Endothelial cell (in vitro differentiated cells): ENCODE measurements around the gene FKBP8. TPM values are rescaled to one million over a fixed set of nuclear protein-coding genes. Genes with fewer than 3 reads are reported as not detected.
"Not testable (repeated sequence)": the region's sequence is repeated elsewhere in the genome, so short reads cannot be mapped to it uniquely, and the experiment has no call there.

ENCODE experiments used
- DNase-seq: peaks from one replicate; pipeline ENCODE4 v3.0.0; 2021; ENCODE audit warnings: low spot score
- H3K27ac Mint-ChIP-seq: one replicate; pipeline ENCODE4 v1.8.0; 2021; ENCODE audit warnings: mixed read lengths, inconsistent platforms; ENCODE audit not compliant: unreplicated experiment
- H3K27me3 Mint-ChIP-seq: one replicate; pipeline ENCODE4 v1.8.0; 2021; ENCODE audit warnings: mild to moderate bottlenecking, moderate library complexity, mixed read lengths, inconsistent platforms; ENCODE audit not compliant: unreplicated experiment
- H3K36me3 Mint-ChIP-seq: one replicate; pipeline ENCODE4 v1.8.0; 2021; ENCODE audit warnings: mild to moderate bottlenecking, low read depth, mixed read lengths, inconsistent platforms; ENCODE audit not compliant: unreplicated experiment
- H3K4me1 Mint-ChIP-seq: one replicate; pipeline ENCODE4 v1.8.0; 2021; ENCODE audit warnings: mild to moderate bottlenecking, mixed read lengths, inconsistent platforms; ENCODE audit not compliant: unreplicated experiment
- H3K4me3 Mint-ChIP-seq: one replicate; pipeline ENCODE4 v1.8.0; 2021; ENCODE audit warnings: mild to moderate bottlenecking, mixed read lengths, inconsistent platforms; ENCODE audit not compliant: unreplicated experiment
- H3K9me3 Mint-ChIP-seq: one replicate; pipeline ENCODE4 v1.8.0; 2021; ENCODE audit warnings: mixed read lengths, inconsistent platforms; ENCODE audit not compliant: unreplicated experiment
- CTCF ChIP-seq: fragments of 200-600 bp; sonication (generic); IDR thresholded peaks from one replicate; pipeline ENCODE4 v1.5.0; 2021; ENCODE audit warnings: antibody characterized with exemption; ENCODE audit not compliant: unreplicated experiment
- total RNA-seq: library from RNA; stranded (reverse); fragmentation: NEBNext Ultra II Directional; extraction: Animal tissue kit (Norgen Biotek cat#: 25700); gene quantifications from one replicate; pipeline ENCODE4 v1.2.1, GENCODE V29; 2021; ENCODE audit not compliant: unreplicated experiment

The FKBP8 gene
- total RNA-seq, 1 donor from 2014 or later, result 229 TPM

GRCh38 chr19:18529782-18530181, 13.6 kb downstream of the FKBP8 start:
- no peak for DNase-seq
- Mint-ChIP-seq H3K9me3 (no peaks in the 10 kb centered on the region), H3K27ac (no peak overlapping the region), H3K36me3 (peaks cover 3% of the 10 kb centered on the region), H3K4me3 (no peak overlapping the region), H3K27me3 (peaks cover 5% of the 10 kb centered on the region), H3K4me1 (no peaks in the 10 kb centered on the region)
- TF ChIP-seq CTCF, result no peak

GRCh38 chr19:18526316-18526715, 17.1 kb downstream of the FKBP8 start:
- TF ChIP-seq CTCF, result no peak
- no peaks in the 10 kb centered on the region for H3K9me3 Mint-ChIP-seq
- DNase-seq, result no peak
- H3K36me3 Mint-ChIP-seq, result no peaks in the 10 kb centered on the region
- H3K4me3 Mint-ChIP-seq, result no peak overlapping the region
- H3K27me3 Mint-ChIP-seq, result peaks cover 5% of the 10 kb centered on the region
- no peaks in the 10 kb centered on the region for H3K4me1 Mint-ChIP-seq
- no peak overlapping the region for H3K27ac Mint-ChIP-seq

GRCh38 chr19:18523841-18524240, 19.5 kb downstream of the FKBP8 start:
- Mint-ChIP-seq H3K27ac (no peak overlapping the region), H3K27me3 (peaks cover 12% of the 10 kb centered on the region), H3K36me3 (no peaks in the 10 kb centered on the region), H3K4me1 (peaks cover 9% of the 10 kb centered on the region), H3K9me3 (no peaks in the 10 kb centered on the region), H3K4me3 (peak overlapping the region; percentile 11)
- no peak for TF ChIP-seq CTCF
- DNase-seq, result no peak

- H3K36me3 Mint-ChIP-seq, H3K4me1 Mint-ChIP-seq, H3K27ac Mint-ChIP-seq, DNase-seq, H3K9me3 Mint-ChIP-seq, H3K4me3 Mint-ChIP-seq: not testable (repeated sequence)
- H3K27me3 Mint-ChIP-seq, result peaks cover 12% of the 10 kb centered on the region
These were observed 20.4 kb downstream of the FKBP8 start for GRCh38 chr19:18522862-18523440.

GRCh38 chr19:18522124-18522861, 21.1 kb downstream of the FKBP8 start:
- no peaks in the 10 kb centered on the region for H3K9me3 Mint-ChIP-seq
- DNase-seq, result peak; percentile 100
- peak overlapping the region; percentile 94 for H3K4me3 Mint-ChIP-seq
- H3K36me3 Mint-ChIP-seq, result no peaks in the 10 kb centered on the region
- H3K27ac Mint-ChIP-seq, result peak overlapping the region; percentile 81
- H3K4me1 Mint-ChIP-seq, result peaks cover 9% of the 10 kb centered on the region
- no peak for TF ChIP-seq CTCF
- peaks cover 12% of the 10 kb centered on the region for H3K27me3 Mint-ChIP-seq
